ENCODE measurements around the gene MYO1E.

The MYO1E gene

GRCh38 chr15:59180945-59181600 lies 191.6 kb downstream of the MYO1E start:
- DNase-seq (ENCODE audit: low spot score in 2 of 2) (no peak), ATAC-seq (ENCODE audit: low read depth) (no peak)
- Mint-ChIP-seq H3K4me1 (peaks cover 4% of the 10 kb centered on the region), H3K9me3 (peaks cover 1% of the 10 kb centered on the region), H3K4me3 (no peak overlapping the region), H3K27me3 (no peaks in the 10 kb centered on the region), H3K36me3 (peaks cover 36% of the 10 kb centered on the region), H3K27ac (no peak overlapping the region)

- H3K36me3 Mint-ChIP-seq: peaks cover 31% of the 10 kb centered on the region
Observed at GRCh38 chr15:59179717-59180116, 193.0 kb downstream of the MYO1E start.

DNA sequence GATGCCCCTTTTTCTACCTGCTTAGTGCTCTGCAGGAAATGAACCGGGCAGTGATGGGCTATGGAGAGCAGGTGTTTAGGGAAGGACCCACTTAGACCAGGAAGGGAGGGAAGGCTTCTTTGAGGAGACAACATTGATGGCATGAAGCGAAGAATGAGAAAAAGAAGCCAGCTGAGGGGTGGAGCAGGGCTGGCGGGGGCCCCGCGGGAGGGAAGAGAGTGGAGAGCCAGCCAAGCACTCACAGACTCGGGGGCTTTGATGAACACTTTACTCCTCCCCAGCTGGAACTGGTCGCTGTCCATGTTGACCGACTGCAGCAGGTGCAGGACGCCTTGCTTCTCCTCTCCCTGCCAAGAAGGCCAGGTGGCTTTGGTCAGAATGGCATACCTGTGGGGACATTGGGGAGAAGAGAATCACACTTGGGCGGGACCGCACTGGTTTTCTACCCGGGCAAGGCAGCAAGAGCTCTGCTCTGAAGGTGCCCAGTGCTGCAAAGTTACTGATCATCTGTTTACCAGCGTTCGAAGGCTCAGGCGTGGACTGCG lies 194.4 kb downstream of the MYO1E start:
- Mint-ChIP-seq H3K27ac (peak overlapping the region; percentile 32), H3K27me3 (no peaks in the 10 kb centered on the region), H3K9me3 (peaks cover 3% of the 10 kb centered on the region), H3K36me3 (peaks cover 25% of the 10 kb centered on the region), H3K4me1 (peaks cover 4% of the 10 kb centered on the region), H3K4me3 (no peak overlapping the region)
- no peak for ATAC-seq (ENCODE audit: low read depth)
- no peak for DNase-seq (ENCODE audit: low spot score in 2 of 2)

More at GRCh38 chr15:59179717-59180116, 193.0 kb downstream of the MYO1E start:
- H3K27me3 Mint-ChIP-seq: no peaks in the 10 kb centered on the region
- no peak overlapping the region for H3K27ac Mint-ChIP-seq
- ATAC-seq (ENCODE audit: low read depth) (no peak), DNase-seq (ENCODE audit: low spot score in 2 of 2) (no peak)
- peaks cover 1% of the 10 kb centered on the region for H3K9me3 Mint-ChIP-seq
- peaks cover 4% of the 10 kb centered on the region for H3K4me1 Mint-ChIP-seq
- no peak overlapping the region for H3K4me3 Mint-ChIP-seq

- ATAC-seq (ENCODE audit: low read depth) (no peak), DNase-seq (ENCODE audit: low spot score in 2 of 2) (no peak)
- no peaks in the 10 kb centered on the region for H3K27me3 Mint-ChIP-seq
- peaks cover 4% of the 10 kb centered on the region for H3K4me1 Mint-ChIP-seq
- no peak overlapping the region for H3K4me3 Mint-ChIP-seq
- peak overlapping the region; percentile 32 for H3K27ac Mint-ChIP-seq
- peaks cover 1% of the 10 kb centered on the region for H3K9me3 Mint-ChIP-seq
- peaks cover 20% of the 10 kb centered on the region for H3K36me3 Mint-ChIP-seq
Observed at GRCh38 chr15:59177317-59177660, 195.4 kb downstream of the MYO1E start.

DNA sequence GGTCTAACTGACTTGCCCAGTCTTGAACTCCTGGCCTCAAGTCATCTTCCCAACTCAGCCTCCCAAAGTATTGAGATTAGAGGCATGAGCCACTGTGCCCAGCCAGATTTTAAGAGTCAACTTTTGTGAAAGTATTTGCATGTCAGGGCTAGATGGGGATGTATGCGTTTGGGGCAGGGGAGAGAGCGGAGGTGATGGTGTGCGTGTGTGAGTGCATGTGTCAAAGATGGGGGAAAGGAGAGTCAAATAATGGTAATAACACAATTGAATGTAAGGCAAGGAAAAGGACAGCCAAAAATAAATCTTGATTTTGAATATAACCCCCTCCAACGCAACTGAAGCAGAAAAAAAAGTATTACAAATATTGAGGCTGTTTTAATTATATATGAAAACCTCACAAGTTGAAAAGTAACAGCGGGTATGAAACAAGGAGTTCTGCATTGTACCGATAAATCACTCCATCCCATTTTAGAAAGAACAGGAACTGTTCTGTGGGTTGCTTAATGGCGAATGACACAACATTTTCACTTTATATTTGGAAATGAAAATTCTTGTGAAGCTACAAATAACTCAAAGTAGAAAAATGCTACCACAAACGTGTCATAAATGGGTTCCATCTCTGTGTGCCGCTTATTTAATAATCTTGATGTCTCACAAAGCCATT lies 195.9 kb downstream of the MYO1E start:
- ATAC-seq (ENCODE audit: low read depth) (no peak), DNase-seq (ENCODE audit: low spot score in 2 of 2) (no peak)
- peaks cover 22% of the 10 kb centered on the region for H3K36me3 Mint-ChIP-seq
- H3K4me3 Mint-ChIP-seq: no peak overlapping the region
- H3K9me3 Mint-ChIP-seq: peaks cover 1% of the 10 kb centered on the region
- peaks cover 4% of the 10 kb centered on the region for H3K4me1 Mint-ChIP-seq
- H3K27ac Mint-ChIP-seq: peak overlapping the region; percentile 28
- no peaks in the 10 kb centered on the region for H3K27me3 Mint-ChIP-seq

- Mint-ChIP-seq H3K9me3 (peaks cover 1% of the 10 kb centered on the region), H3K4me3 (no peak overlapping the region), H3K27me3 (no peaks in the 10 kb centered on the region), H3K36me3 (peaks cover 18% of the 10 kb centered on the region), H3K4me1 (peaks cover 4% of the 10 kb centered on the region), H3K27ac (no peak overlapping the region)
- peak; percentile 22 to 30 for DNase-seq (ENCODE audit: low spot score in 2 of 2)
- peak; percentile 90 for ATAC-seq (ENCODE audit: low read depth)
Observed at GRCh38 chr15:59174835-59175831, 197.5 kb downstream of the MYO1E start.

DNA sequence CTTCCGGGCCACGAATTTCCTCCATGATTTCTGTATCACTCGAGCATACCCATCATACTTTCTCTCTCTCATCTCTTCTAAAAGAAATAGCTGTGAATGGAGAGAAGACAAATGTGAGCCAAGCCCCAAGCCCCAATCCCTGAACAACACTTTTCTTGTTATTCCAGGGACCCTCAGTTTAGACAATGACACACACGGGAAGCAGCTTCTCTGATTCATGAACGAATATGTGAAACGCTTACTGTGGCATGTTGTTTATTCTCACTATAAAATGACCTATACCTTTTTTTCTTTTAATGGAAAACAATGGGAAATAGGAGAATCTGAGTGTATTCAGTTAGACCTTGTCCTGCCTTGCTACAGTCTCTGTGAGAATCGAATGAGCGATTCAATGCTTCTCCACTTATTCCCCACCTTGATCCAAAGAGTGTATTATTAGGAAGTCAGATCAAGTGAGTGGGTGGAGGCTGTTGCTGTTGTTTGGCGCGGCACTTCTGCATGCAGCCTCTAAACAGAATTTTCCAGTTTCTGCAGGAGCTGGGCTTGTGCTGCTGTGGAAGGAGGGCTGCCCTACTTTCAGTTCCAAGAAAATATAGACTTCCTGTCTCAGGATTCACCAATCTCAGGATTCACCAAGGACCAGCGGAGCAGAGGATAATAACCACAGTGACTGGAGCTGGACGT lies 198.4 kb downstream of the MYO1E start:
- peaks cover 4% of the 10 kb centered on the region for H3K4me1 Mint-ChIP-seq
- ATAC-seq (ENCODE audit: low read depth): no peak
- H3K27me3 Mint-ChIP-seq: no peaks in the 10 kb centered on the region
- H3K9me3 Mint-ChIP-seq: peaks cover 1% of the 10 kb centered on the region
- H3K4me3 Mint-ChIP-seq: no peak overlapping the region
- peaks cover 20% of the 10 kb centered on the region for H3K36me3 Mint-ChIP-seq
- DNase-seq (ENCODE audit: low spot score in 2 of 2): no peak
- no peak overlapping the region for H3K27ac Mint-ChIP-seq

DNA sequence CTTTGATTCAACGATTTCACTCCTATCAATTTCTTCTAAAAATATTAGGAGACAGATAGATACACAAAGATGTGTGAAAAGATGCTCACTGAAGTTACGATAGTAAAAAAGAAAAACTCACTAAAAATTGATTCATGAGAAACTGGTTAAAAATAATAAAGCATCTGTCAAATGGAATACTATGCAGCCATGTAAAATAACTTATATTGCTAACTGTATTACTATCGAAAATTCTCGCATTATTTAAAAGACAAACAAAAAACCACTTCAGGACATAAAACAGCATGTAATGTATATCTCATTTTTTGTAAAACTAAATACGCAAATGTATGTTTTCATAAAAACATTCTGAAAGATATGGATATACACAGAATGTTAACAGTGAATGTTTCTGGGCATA lies 199.5 kb downstream of the MYO1E start:
- H3K27ac Mint-ChIP-seq: no peak overlapping the region
- peaks cover 20% of the 10 kb centered on the region for H3K36me3 Mint-ChIP-seq
- DNase-seq (ENCODE audit: low spot score in 2 of 2): no peak
- no peak for ATAC-seq (ENCODE audit: low read depth)
- H3K9me3 Mint-ChIP-seq: peaks cover 1% of the 10 kb centered on the region
- H3K4me1 Mint-ChIP-seq: peaks cover 4% of the 10 kb centered on the region
- no peak overlapping the region for H3K4me3 Mint-ChIP-seq
- no peaks in the 10 kb centered on the region for H3K27me3 Mint-ChIP-seq

DNA sequence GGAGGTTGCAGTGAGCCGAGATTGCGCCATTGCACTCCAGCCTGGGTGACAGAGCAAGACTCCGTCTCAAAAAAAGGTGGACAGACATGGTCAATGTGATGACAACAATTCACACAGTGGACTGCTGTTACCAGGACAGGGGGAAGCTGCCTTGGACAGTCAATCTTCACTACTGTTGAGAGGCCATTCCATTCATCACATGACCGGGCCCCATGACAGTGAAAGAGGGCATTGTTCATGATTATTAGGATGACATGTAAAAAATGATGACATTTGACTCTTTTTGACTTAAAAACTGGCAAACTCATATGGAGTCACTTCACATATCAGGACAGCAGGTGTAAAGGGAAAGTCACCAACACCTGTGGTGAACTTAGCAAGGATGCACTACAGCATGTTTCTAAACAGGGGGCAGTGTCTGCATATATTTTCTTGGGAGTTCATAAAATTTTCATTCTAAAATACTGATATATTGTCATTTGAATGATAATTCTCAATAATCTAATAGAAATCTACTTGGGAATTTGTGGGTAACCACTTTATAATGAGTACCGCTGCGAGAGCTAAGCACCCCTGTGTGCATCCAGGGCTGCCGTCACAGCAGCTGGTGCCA lies 200.3 kb downstream of the MYO1E start:
- Mint-ChIP-seq H3K4me3 (no peak overlapping the region), H3K9me3 (peaks cover 1% of the 10 kb centered on the region), H3K27ac (no peak overlapping the region), H3K4me1 (peaks cover 3% of the 10 kb centered on the region), H3K27me3 (no peaks in the 10 kb centered on the region), H3K36me3 (peaks cover 17% of the 10 kb centered on the region)
- ATAC-seq (ENCODE audit: low read depth) (no peak), DNase-seq (ENCODE audit: low spot score in 2 of 2) (no peak)

DNA sequence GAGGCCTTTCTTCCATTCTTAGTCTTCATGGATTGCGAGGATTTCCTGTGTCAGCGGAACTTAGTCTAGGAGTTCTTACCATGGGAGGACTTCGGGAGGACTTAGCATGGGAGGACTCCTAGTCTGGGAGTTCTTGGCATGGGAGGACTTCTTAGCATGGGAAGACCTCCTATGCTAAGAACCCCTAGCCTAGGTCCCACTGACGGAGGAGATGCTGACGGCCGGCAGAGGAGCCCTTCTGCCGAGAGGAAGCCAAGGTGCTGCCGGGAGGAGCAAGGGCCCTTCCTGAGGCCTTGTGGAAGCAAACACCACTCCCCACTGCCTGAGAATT lies 201.6 kb downstream of the MYO1E start:
- Mint-ChIP-seq H3K4me3 (no peak overlapping the region), H3K9me3 (peaks cover 1% of the 10 kb centered on the region), H3K27me3 (no peaks in the 10 kb centered on the region), H3K4me1 (no peaks in the 10 kb centered on the region), H3K36me3 (peaks cover 16% of the 10 kb centered on the region), H3K27ac (no peak overlapping the region)
- ATAC-seq (ENCODE audit: low read depth) (no peak), DNase-seq (ENCODE audit: low spot score in 2 of 2) (no peak)

- H3K9me3 Mint-ChIP-seq: peaks cover 1% of the 10 kb centered on the region
- no peak overlapping the region for H3K4me3 Mint-ChIP-seq
- H3K27ac Mint-ChIP-seq: no peak overlapping the region
- no peak for DNase-seq (ENCODE audit: low spot score in 2 of 2)
- H3K4me1 Mint-ChIP-seq: no peaks in the 10 kb centered on the region
- no peaks in the 10 kb centered on the region for H3K27me3 Mint-ChIP-seq
- no peak for ATAC-seq (ENCODE audit: low read depth)
- H3K36me3 Mint-ChIP-seq: peaks cover 16% of the 10 kb centered on the region
Observed at GRCh38 chr15:59170295-59171066, 202.2 kb downstream of the MYO1E start.

DNA sequence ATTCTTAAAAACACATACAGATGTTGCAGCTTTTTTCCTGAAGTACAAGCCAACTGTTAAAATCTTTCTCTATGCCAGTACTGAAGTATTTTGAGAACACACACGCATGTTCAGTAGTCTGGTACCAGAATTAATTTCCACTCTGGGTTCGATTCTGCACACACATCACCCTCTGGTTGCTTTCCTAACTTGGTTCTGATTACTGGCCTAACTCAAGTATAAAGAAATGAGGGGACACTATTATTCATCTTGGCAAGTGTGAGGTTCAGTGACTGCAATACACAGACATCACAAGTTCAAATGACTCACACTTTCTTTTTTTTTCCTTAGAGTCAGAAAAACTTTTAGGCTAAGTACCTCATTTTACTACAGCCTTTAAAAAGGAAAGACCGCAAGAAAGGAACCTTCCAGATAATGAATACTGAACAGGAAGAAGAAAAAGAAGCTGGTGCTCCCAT lies 203.4 kb downstream of the MYO1E start:
- DNase-seq (ENCODE audit: low spot score in 2 of 2) (no peak), ATAC-seq (ENCODE audit: low read depth) (no peak)
- Mint-ChIP-seq H3K9me3 (peaks cover 1% of the 10 kb centered on the region), H3K27me3 (no peaks in the 10 kb centered on the region), H3K36me3 (peaks cover 18% of the 10 kb centered on the region), H3K4me3 (no peak overlapping the region), H3K27ac (peak overlapping the region; percentile 12), H3K4me1 (no peaks in the 10 kb centered on the region)

GRCh38 chr15:59168536-59168935 lies 204.1 kb downstream of the MYO1E start:
- Mint-ChIP-seq H3K4me3 (no peak overlapping the region), H3K4me1 (no peaks in the 10 kb centered on the region), H3K27ac (no peak overlapping the region), H3K27me3 (no peaks in the 10 kb centered on the region), H3K36me3 (peaks cover 13% of the 10 kb centered on the region), H3K9me3 (no peaks in the 10 kb centered on the region)
- ATAC-seq (ENCODE audit: low read depth) (no peak), DNase-seq (ENCODE audit: low spot score in 2 of 2) (no peak)
